ENCODE measurements around the gene RGS1. TPM values are rescaled to one million over a fixed set of nuclear protein-coding genes. Genes with fewer than 3 reads are reported as not detected.

RGS1 gene
- total and polyA plus RNA-seq, 8 donors, result 1.5 to 32.3 (median 4.5) TPM

GRCh38 chr1:192601143-192601542 is 25.6 kb downstream of the RGS1 start:
- TF ChIP-seq, protein P1, sequence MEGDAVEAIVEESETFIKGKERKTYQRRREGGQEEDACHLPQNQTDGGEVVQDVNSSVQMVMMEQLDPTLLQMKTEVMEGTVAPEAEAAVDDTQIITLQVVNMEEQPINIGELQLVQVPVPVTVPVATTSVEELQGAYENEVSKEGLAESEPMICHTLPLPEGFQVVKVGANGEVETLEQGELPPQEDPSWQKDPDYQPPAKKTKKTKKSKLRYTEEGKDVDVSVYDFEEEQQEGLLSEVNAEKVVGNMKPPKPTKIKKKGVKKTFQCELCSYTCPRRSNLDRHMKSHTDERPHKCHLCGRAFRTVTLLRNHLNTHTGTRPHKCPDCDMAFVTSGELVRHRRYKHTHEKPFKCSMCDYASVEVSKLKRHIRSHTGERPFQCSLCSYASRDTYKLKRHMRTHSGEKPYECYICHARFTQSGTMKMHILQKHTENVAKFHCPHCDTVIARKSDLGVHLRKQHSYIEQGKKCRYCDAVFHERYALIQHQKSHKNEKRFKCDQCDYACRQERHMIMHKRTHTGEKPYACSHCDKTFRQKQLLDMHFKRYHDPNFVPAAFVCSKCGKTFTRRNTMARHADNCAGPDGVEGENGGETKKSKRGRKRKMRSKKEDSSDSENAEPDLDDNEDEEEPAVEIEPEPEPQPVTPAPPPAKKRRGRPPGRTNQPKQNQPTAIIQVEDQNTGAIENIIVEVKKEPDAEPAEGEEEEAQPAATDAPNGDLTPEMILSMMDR (IDR thresholded peaks at IDR 0.05), result no peak
- ATAC-seq, result no peak
- H3K27ac ChIP-seq, result no peak overlapping the region
- intact Hi-C loops (cut with DNase I), result no loop called here
- H3K4me1 ChIP-seq, result no peaks in the 10 kb centered on the region
- DNase-seq, result no peak
- H3K9me3 ChIP-seq, result no peaks in the 10 kb centered on the region
- no peak overlapping the region for H3K4me3 ChIP-seq
- no peaks in the 10 kb centered on the region for H3K27me3 ChIP-seq
- H3K36me3 ChIP-seq, result no peaks in the 10 kb centered on the region

GRCh38 chr1:192601567-192601966 is 26.0 kb downstream of the RGS1 start:
- intact Hi-C loops (cut with DNase I), result no loop called here
- Histone ChIP-seq H3K4me3 (no peak overlapping the region), H3K27ac (no peak overlapping the region), H3K9me3 (no peaks in the 10 kb centered on the region), H3K4me1 (no peaks in the 10 kb centered on the region), H3K36me3 (no peaks in the 10 kb centered on the region), H3K27me3 (no peaks in the 10 kb centered on the region)
- TF ChIP-seq, protein P1 (IDR thresholded peaks at IDR 0.05), result no peak
- DNase-seq (no peak), ATAC-seq (no peak)

DNA sequence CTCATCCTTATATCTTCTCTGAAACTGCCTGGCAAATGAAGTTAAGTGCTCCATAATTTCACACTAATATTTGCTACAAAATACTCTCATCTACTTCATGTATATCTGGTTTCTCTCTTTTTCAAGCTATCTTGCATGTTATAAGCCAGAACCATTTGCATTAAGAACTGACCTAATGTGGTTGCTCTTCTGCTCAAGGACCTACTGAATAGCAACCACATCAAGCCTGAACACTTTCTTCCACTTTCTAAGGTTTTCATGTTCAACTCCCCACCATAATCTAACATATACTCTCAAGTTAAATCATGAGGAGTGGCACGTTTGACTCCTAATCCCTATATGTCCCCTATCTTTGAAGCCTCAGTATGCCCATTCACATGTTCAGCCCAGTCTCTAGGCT is 27.2 kb downstream of the RGS1 start:
- no peak for DNase-seq
- ATAC-seq, result no peak
- TF ChIP-seq, protein P1 (IDR thresholded peaks at IDR 0.05), result no peak
- intact Hi-C loops (cut with DNase I), result no loop called here
- Histone ChIP-seq H3K27me3 (no peaks in the 10 kb centered on the region), H3K36me3 (no peaks in the 10 kb centered on the region), H3K4me1 (no peaks in the 10 kb centered on the region), H3K27ac (no peak overlapping the region), H3K9me3 (no peaks in the 10 kb centered on the region), H3K4me3 (no peak overlapping the region)

- intact Hi-C loops (cut with DNase I), result no loop called here
- H3K4me3 ChIP-seq, result no peak overlapping the region
These were observed 27.7 kb downstream of the RGS1 start for GRCh38 chr1:192603218-192603787.

GRCh38 chr1:192604979-192605620 is 29.5 kb downstream of the RGS1 start:
- H3K4me3 ChIP-seq, result no peak overlapping the region
- H3K27ac ChIP-seq, result no peak overlapping the region
- H3K4me1 ChIP-seq, result peaks cover 0 to 10% of the 10 kb centered on the region in 2 donors
- intact Hi-C loops (cut with DNase I), result no loop called here
- no peaks in the 10 kb centered on the region for H3K27me3 ChIP-seq
- DNase-seq (no peak), ATAC-seq (peak; percentile 21)
- no peaks in the 10 kb centered on the region for H3K36me3 ChIP-seq
- no peaks in the 10 kb centered on the region for H3K9me3 ChIP-seq
- TF ChIP-seq, protein P1 (IDR thresholded peaks at IDR 0.05), result no peak

More at GRCh38 chr1:192603218-192603787, 27.7 kb downstream of the RGS1 start:
- TF ChIP-seq, protein P1 (IDR thresholded peaks at IDR 0.05), result no peak
- Histone ChIP-seq H3K27ac (no peak overlapping the region), H3K36me3 (no peaks in the 10 kb centered on the region), H3K27me3 (no peaks in the 10 kb centered on the region), H3K9me3 (no peaks in the 10 kb centered on the region), H3K4me1 (no peaks in the 10 kb centered on the region)
- DNase-seq (no peak), ATAC-seq (no peak)

Data from left lung (tissue), 10 donors.